NCI-H1092 (cell line): ENCODE results near the gene UACA.

Experiments
- DNase-seq: peaks from one replicate; lab custom pipeline; 2025; lab: John Stamatoyannopoulos, UW

UACA gene

DNA sequence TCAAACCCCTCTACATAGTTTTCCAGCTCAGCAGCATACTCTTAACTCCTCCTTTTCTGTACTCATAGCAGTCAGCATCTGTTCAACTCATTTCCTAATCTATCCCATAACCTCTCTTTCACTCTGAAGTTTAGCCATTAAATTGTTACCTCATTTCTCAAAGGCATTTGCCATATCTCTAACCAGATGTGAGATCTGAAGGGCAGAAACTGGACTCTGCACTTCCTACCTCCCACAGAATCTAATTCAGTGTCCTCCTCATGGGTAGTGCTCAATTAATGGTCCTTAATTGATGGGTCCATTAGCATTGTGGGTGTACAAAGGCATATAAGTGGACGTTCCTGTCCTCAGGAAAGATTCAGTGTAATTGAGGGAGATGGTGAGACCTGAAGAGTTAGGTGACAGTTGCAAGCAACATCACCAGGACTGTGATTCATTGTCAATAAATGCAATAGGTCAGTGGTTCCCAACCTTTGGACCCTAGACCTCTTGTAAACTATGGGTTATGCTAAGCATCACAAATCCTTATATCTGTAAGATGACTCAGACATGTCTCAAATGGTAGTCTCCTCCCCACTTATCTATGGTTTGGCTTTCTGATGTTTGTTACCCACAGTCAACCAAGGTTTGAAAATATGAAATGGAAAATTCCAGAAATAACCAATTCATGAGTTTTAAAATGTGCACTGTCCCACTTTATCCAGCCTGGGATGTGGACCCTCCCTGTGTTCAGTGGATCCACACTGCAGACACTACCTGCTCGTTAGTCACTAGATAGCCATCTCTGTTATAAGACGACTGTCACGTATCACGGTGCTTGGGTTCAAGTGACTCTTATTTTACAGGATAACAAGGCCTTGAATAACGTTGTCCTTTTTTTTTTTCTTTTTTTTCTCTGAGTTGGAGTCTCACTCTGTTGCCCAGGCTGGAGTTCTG, 25.0 kb upstream of the UACA start:
- DNase-seq, result no peak

GRCh38 chr15:70786996-70787395, 23.6 kb upstream of the UACA start:
- no peak for DNase-seq

- no peak for DNase-seq
Observed at GRCh38 chr15:70783610-70784022, 20.3 kb upstream of the UACA start.

GRCh38 chr15:70783041-70783440, 19.7 kb upstream of the UACA start:
- DNase-seq, result no peak

- no peak for DNase-seq
Observed at GRCh38 chr15:70781236-70781635, 17.9 kb upstream of the UACA start.

- no peak for DNase-seq
Observed at GRCh38 chr15:70778258-70779076, 15.1 kb upstream of the UACA start.

DNA sequence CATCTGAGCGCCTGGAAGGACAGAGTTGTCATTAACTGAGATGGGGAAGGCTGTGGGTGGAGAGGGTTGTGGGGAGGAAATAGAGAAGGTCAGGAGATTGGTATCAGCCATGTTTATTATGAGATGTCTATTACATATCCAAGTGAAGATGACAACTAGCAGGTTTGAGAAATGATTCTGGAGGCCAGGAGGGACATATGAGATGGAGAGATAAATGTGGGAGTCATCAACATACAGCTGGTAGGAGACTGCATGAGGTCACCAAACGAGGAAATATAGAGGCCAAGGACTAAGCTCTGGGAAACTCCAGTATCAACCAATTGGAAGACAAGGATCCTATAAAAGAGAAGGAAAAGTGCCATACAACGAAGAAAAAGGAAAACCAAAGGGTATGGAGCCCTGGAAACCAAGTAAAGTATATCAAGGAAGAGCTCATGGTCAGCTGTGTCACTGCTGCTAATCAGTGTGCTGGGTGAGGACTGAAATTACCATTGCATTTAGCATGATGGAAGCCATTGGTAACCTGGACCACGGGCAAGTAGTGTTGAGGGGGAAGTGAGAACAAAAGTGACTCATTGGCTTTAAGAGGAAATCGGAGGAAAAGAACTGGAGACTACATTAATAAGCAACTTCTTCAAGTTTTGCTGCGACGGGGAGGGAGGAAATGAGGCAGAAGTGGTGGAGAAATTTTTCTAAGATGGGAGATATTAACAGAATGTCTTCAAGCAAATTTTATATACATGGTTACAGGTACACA, 14.0 kb upstream of the UACA start:
- no peak for DNase-seq

DNA sequence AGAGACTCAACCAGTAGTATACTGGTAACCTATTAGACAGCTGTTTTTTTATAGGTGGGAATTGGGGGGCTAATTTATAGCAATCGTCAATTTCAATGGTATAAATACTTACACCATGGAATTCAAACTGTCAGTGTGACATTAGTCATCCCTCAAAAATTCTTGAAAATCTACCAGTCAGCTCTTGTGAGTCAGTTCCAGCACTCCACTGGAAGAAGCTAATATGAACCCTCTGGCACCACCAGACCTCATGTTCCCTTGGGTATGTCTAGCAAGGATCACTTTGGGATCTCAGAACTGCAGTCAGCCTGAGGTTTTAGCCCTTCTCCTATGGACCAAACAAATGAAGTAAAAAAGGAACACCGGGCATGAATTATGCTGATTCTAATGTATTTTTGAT, 11.8 kb upstream of the UACA start:
- no peak for DNase-seq

DNA sequence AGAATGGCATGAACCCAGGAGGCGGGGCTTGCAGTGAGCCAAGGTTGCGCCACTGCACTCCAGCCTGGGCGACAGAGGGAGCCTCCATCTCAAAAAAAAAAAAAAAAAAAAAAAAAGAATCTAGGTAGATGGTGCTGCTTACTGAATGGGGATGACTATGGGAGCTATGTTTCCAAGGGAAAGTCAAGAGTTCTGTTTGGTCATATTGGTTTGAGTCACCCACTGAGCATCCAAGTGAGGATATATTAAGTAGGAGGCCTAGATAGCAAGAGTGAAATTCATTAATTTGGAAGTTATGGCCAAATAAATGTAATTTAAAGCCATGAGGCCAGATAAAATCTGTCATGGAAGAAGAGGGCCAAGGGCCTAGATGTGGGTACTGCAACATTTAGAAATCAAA, 9.0 kb upstream of the UACA start:
- DNase-seq, result no peak

DNA sequence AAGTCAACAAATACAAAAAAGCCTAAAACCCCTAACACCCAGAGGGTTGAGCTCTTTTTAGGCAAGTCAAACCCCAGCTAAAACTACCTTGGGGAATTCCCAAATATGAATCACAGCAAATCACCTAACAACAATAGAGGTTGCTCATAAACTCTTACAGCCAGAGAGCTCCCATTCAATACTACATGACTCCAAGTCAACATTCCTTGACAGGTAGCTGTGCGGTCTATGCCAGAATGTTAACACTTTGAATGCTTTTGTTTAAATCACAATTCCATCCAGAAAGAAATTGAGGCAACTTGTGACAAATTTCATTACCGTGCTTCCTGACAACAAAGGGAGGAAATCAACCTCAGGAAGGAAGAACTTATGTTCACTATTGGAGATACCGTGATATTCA, 7.5 kb upstream of the UACA start:
- DNase-seq, result no peak

DNA sequence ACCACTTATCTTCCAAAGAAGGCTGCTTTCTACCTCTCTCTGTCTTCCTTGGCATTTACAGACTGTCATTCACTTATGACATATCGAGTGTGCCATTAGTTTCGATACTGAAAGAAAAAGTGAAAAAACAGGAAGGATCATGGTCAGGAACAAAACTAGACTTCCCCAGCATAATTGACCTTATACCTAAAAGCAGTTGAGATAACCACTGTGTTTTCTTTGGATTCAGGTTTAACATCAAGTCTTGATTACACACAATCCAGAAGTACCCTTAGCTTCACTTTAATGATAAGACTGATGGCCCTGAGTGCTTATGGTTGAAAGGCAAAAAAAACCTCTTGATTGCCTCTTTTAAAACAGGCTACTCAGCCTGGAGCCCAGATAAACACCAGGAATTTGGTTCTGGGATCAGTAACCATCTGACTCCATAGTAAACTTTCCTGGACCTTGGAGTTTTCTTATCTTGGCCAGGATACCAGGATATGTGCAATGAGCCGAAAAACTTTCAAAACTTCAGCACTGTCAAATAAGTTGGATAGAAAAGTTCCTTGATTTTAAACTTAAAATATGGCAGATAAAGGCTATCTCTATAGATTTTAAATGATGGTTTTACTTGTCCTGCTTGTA, 5.0 kb upstream of the UACA start:
- DNase-seq, result no peak

DNA sequence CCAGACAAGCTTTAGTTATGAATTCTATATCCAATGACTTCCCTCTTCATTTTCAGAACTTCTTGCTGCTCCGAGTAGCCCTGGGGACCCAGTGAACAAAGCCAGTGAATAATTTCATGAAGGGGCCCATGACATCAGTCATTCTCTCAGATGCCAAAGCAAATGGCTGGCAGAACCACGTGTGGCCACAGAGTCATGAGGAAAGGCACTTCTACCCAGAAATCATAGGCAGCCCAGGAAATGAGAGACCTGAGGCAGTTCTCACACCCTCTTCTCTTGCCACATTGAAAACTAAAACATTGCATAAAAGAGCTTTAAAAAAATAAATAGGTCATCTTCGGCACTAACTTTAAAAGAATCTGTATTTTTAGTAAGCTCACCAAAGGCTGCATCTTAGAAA, 4.3 kb upstream of the UACA start:
- DNase-seq, result no peak

DNA sequence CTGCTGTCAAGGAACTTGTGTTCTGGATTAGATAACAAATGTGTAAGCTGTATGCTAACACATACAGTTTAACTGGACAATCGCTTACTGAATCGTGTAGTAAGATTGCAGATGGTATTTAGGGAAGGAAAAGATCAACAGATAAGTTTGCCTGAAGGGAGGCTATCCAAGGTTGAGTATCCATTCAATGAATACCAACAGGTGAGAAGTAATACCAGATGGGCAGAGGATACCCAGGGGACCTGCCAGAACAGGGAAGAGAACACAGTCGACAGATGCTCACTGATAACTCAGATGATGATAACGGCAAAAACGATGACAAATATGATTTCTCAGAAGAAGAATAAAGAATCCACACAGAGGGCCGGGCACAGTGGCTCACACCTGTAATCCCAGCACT, 3.2 kb upstream of the UACA start:
- no peak for DNase-seq

- DNase-seq, result no peak
Observed at GRCh38 chr15:70765504-70766281, 2.3 kb upstream of the UACA start.

DNA sequence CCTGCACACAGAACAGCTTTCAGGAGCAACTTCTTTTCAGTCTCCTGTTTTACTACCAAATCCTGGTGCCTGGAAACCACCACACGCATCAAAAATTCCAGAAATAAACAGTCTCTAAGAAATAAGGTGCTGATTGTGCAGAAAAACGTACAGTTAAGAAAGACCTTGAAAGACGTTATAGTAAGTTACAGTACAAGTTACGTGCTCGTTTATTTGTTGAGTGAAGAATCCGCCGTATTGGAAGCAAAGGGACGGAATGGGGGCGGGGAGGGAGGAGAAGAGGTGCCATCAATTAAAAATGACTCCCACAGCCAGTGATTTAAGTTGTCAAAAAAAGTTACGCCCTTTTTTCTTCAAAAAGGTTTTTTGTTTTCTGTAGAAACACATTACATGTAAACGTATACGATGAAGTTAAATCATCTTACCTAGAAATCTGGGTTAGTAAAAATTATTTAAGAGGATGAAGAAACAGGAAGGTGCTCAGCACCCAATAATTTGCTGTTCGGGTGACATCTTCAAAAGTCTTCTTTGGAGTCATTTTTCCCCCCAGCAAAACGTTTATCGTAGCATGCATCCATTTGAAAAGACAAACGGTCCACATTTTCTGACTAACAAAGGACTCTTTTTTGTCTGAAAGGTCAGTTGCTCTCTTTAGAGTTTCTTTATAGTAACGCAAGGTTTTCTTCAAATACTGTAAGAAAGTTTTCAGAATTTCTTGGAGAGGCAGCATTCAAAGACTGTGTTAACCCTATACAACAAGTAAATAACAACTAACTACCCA, 782 bp upstream of the UACA start:
- DNase-seq, result no peak

GRCh38 chr15:70762469-70763119, 764 bp downstream of the UACA start:
- DNase-seq, result no peak

- DNase-seq, result no peak
Observed at GRCh38 chr15:70761931-70762468, 1.4 kb downstream of the UACA start.

DNA sequence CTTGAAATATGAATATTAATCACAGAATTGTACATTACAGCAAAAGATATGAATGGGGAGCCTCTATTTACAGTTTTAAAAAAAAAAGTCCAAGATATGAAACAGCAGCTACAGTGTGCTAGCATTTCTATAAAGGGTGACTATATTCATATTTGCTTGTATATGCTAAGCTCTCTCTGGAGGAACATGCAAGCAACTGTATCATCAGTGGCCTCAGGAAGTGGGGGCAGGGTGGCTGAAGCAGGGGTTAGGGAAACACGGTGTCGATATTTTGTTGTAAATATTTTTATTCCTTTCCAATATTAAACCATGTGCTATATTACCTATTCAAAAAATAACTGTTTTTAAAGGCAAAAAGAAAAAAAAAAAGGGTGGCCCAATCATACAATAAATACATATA, 2.3 kb downstream of the UACA start:
- DNase-seq, result no peak

DNA sequence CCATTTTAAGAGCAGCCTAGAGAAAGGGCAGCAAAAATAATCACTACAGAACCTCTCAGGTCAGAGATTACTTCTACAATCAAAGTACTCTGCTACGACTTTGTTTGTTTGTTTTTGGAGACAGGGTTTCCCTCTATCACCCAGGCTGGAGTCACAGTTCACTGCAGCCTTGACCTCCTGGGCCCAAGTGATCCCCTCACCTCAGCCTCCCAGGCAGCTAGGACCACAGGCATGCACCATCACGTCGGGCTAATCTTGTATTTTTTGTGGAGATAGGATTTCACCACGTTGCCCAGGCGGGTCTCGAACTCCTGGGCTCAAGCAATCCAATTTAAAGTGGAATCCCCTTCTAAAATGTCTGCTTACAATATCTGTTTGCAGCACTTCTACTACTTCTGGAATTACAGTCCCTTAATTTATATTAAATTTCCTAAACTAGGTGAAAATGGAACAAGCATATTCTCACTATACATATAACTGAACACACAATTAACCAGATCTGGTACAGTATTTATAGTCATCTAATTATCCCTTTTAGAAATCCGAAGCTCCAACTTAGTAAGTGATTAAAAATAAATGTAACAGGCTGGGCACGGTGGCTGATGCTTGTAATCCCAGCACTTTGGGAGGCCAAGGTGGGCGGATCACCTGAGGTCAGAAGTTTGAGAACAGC, 4.4 kb downstream of the UACA start:
- DNase-seq, result no peak
